K562 (cell line): ENCODE results near the gene DNAJC12. TPM values are rescaled to one million over a fixed set of nuclear protein-coding genes. Genes with fewer than 3 reads are reported as not detected.

Experiments
- ATAC-seq: fragments of 200-7000 bp; cut with Tn5 transposase; 3 replicates; pipeline ENCODE4 v1.9.1; 2020; ENCODE audit warnings: moderate library complexity
- BruUV-seq: library from RNA; stranded (reverse); fragments of 400-500 nt; replicated peaks from 2 replicates; lab custom pipeline; 2021; lab: Mats Ljungman, UMichigan
- CTCF ChIA-PET: fragments of 300-600 bp; formaldehyde crosslinking; extraction: SDS; loops from one replicate; lab custom pipeline; 2021; ENCODE audit warnings: low intra/inter-chr PET ratio; lab: Yijun Ruan, JAX
- POLR2A ChIA-PET: fragments of 300-600, 350-650 bp; sonication (Branson Sonifier 250); formaldehyde crosslinking; extraction: SDS; loops from one replicate; lab custom pipeline; 2021; ENCODE audit warnings: antibody characterized with exemption, inconsistent platforms; lab: Yijun Ruan, JAX
- DNase-seq, 4 experiments: peaks; one replicate each; pipeline versions ENCODE4 v3.0.0 to v3.0.0-alpha.2; 2011 to 2018; ENCODE audit warnings: low spot score in 3 of 4, mixed read lengths in 3 of 4; ENCODE audit errors: extremely low read depth in 1 of 4
- FAIRE-seq: peaks from 2 replicates; lab custom pipeline; 2011; peaks lifted over from hg19 to GRCh38; lab: Jason Lieb, UNC
- H2AFZ ChIP-seq: 2 replicates; pipeline ENCODE4 v1.6.0; 2011; ENCODE audit warnings: low read depth, low read length, control low read depth, inconsistent platforms
- H3K27ac ChIP-seq: fragments of 200-600 bp; 3 replicates; pipeline ENCODE4 v1.8.0; 2011; ENCODE audit warnings: low read depth, mild to moderate bottlenecking, control low read depth, inconsistent platforms, low read length, moderate library complexity, mixed read lengths; ENCODE audit errors: extremely low read depth
- H3K27me3 ChIP-seq, 2 experiments: fragments of 300-600 bp in 1 of 2; 2 replicates in 1 of 2; 3 replicates in 1 of 2; pipeline versions ENCODE4 v1.6.0 to v1.8.0; 2011; ENCODE audit warnings: inconsistent platforms in 2 of 2, low read length in 2 of 2, mild to moderate bottlenecking in 1 of 2, mixed read lengths in 1 of 2, moderate library complexity in 1 of 2; ENCODE audit not compliant: control insufficient read depth in 2 of 2, insufficient read depth in 2 of 2
- H3K36me3 ChIP-seq: fragments of 300-600 bp; 3 replicates; pipeline ENCODE4 v1.8.0; 2011; ENCODE audit warnings: mild to moderate bottlenecking, low read length, inconsistent platforms; ENCODE audit not compliant: control insufficient read depth, insufficient read depth
- H3K4me1 ChIP-seq, 2 experiments: fragments of 200-600 bp in 1 of 2; replicated peaks in 1 of 2; 2 replicates in 1 of 2; 3 replicates in 1 of 2; pipeline versions ENCODE4 v1.5.1 to v1.8.0; 2011; ENCODE audit warnings: inconsistent platforms in 2 of 2, low read length in 2 of 2, mild to moderate bottlenecking in 1 of 2, mixed read lengths in 1 of 2, moderate library complexity in 1 of 2; ENCODE audit not compliant: control insufficient read depth in 2 of 2, insufficient read depth in 2 of 2
- H3K4me2 ChIP-seq: 2 replicates; pipeline ENCODE4 v1.6.1; 2011; ENCODE audit warnings: low read length, control low read depth, inconsistent platforms, mixed read lengths; ENCODE audit not compliant: insufficient read depth
- H3K4me3 ChIP-seq: fragments of 200-600 bp; sonication (generic), shearing (Covaris generic); 2 replicates; pipeline ENCODE4 v1.5.1; 2016; ENCODE audit warnings: control low read depth, inconsistent platforms
- H3K79me2 ChIP-seq: fragments of 200-600 bp; 3 replicates; pipeline ENCODE4 v1.8.0; 2011; ENCODE audit warnings: low read length, inconsistent platforms; ENCODE audit not compliant: control insufficient read depth, insufficient read depth
- H3K9ac ChIP-seq, 2 experiments: 2 replicates each; pipeline versions ENCODE4 v1.6.0 to v1.6.1; 2011; ENCODE audit warnings: low read depth in 2 of 2, low read length in 2 of 2, control low read depth in 1 of 2, inconsistent platforms in 1 of 2, mild to moderate bottlenecking in 1 of 2, mixed read lengths in 1 of 2; ENCODE audit not compliant: insufficient read depth in 1 of 2
- H3K9me1 ChIP-seq: one replicate; pipeline ENCODE4 v1.6.0; 2011; ENCODE audit warnings: inconsistent platforms, mild to moderate bottlenecking, low read length, moderate library complexity; ENCODE audit not compliant: control insufficient read depth, insufficient read depth
- H3K9me3 ChIP-seq: replicated peaks from 2 replicates; pipeline ENCODE4 v1.5.1; 2011; ENCODE audit warnings: low read depth, low read length, inconsistent platforms; ENCODE audit not compliant: control insufficient read depth, insufficient read depth
- H4K20me1 ChIP-seq: replicated peaks from 2 replicates; pipeline ENCODE4 v1.6.1; 2011; ENCODE audit warnings: low read length, inconsistent platforms, mixed read lengths; ENCODE audit not compliant: control insufficient read depth, insufficient read depth
- BCOR ChIP-seq: fragments of 450-650 bp; IDR thresholded peaks from 2 replicates; pipeline ENCODE4 v1.6.1; 2016
- BRD4 ChIP-seq: fragments of 200-600 bp; sonication (generic); IDR thresholded peaks from 2 replicates; pipeline ENCODE4 v1.6.1; 2017; ENCODE audit warnings: inconsistent platforms
- BRF1 ChIP-seq: IDR thresholded peaks from 3 replicates; pipeline ENCODE4 v1.6.1; 2011; ENCODE audit warnings: borderline replicate concordance, mild to moderate bottlenecking; ENCODE audit not compliant: insufficient read length; ENCODE audit errors: extremely low read depth
- ELF2 ChIP-seq: fragments of 250-450 bp; sonication (Bioruptor Pico); IDR thresholded peaks from 2 replicates; pipeline ENCODE4 v1.5.0; 2021; ENCODE audit warnings: mild to moderate bottlenecking
- FOXO4 ChIP-seq: fragments of 450-650 bp; formaldehyde crosslinking; IDR thresholded peaks from 2 replicates; pipeline ENCODE4 v1.4.0; 2020; ENCODE audit warnings: mild to moderate bottlenecking, moderate library complexity
- RBM25 ChIP-seq: fragments of 200-400 bp; formaldehyde crosslinking; IDR thresholded peaks from 2 replicates; pipeline ENCODE4 v1.6.1; 2018; ENCODE audit warnings: low read length, low read depth, moderate library complexity; ENCODE audit not compliant: severe bottlenecking
- ZNF121 ChIP-seq: sonication (generic); formaldehyde crosslinking; conservative IDR thresholded peaks from 2 replicates; pipeline ENCODE4 v1.8.0; 2022; ENCODE audit warnings: missing genetic modification reagents
- ZNF512 ChIP-seq: IDR thresholded peaks from 2 replicates; pipeline ENCODE4 v1.6.1; 2016; ENCODE audit warnings: missing genetic modification characterization, missing compliant biosample characterization
- ZNF584 ChIP-seq: fragments of 200-800 bp; sonication (Bioruptor generic); IDR thresholded peaks from 2 replicates; pipeline ENCODE4 v1.6.1; 2016; ENCODE audit warnings: low read depth, mild to moderate bottlenecking, missing genetic modification characterization, missing compliant biosample characterization
- ZNF766 ChIP-seq: fragments of 200-800 bp; sonication (Bioruptor generic); conservative IDR thresholded peaks from 2 replicates; pipeline ENCODE4 v1.6.1; 2016; ENCODE audit warnings: missing genetic modification characterization, missing compliant biosample characterization
- in situ Hi-C: fragments of 300-500 bp; cut with MboI; formaldehyde crosslinking; loops from 4 replicates; pipeline ENCODE4 v1.15.0; 2018; ENCODE audit warnings: inconsistent platforms, mixed read lengths
- intact Hi-C: fragments of 100-400 bp; cut with micrococcal nuclease; formaldehyde crosslinking; loops from 2 replicates; pipeline ENCODE4 v1.14.2; 2022
- polyA plus RNA-seq, 8 experiments: library from polyadenylated mRNA; depleted of rRNA in 4 of 8; stranded (reverse) in 5 of 8; unstranded in 3 of 8; fragments of >200 nt; fragmentation: Nextera tagmentation in 2 of 8; fragmentation: Illumina TruSeq in 1 of 8; extraction: Ambion mirVana in 2 of 8; extraction: Trizol in 1 of 8; gene quantifications; 2 replicates each; pipeline versions ENCODE4 v1.2.1 to v1.2.3, GENCODE V29; 2011 to 2014; ENCODE audit warnings: inconsistent platforms in 1 of 8, missing spikeins in 1 of 8
- total RNA-seq, 7 experiments: library from RNA; depleted of rRNA in 6 of 7; stranded (reverse); fragments of >200 nt in 6 of 7; fragmentation: Illumina TruSeq in 2 of 7; extraction: Trizol in 2 of 7; gene quantifications; 2 replicates each; pipeline versions ENCODE4 v1.2.1 to v1.2.3, GENCODE V29; 2011 to 2021; ENCODE audit warnings: low replicate concordance in 1 of 7

The DNAJC12 gene
- total and polyA plus RNA-seq, 9 of the 15 experiments (the other 6 are each of a cell fraction or from before 2014, with no cell fraction given): 7.4 to 95.9 (median 68.5) TPM

- no peak for FAIRE-seq
- POLR2A ChIA-PET: interaction anchor here (0.7 kb wide), 1 partner anchor 1038 kb away, joined by 3 read pairs; no protein-coding TSS in a partner anchor
- in situ Hi-C loops (no loop called here), intact Hi-C loops (loop anchor here (10.0 kb wide), 1 partner anchor 542 kb away; the partner anchor contains the start of genes HNRNPH3 and PBLD)
- Histone ChIP-seq H3K9me1 (no peaks in the 10 kb centered on the region), H3K9ac (no peak overlapping the region), H3K4me2 (no peak overlapping the region), H3K27ac (no peak overlapping the region), H3K4me1 (peaks cover 0 to 21% of the 10 kb centered on the region in 2 experiments; a peak in 4 of 5 replicates), H3K4me3 (no peak overlapping the region), H4K20me1 (no peaks in the 10 kb centered on the region), H2AFZ (no peak overlapping the region), H3K27me3 (no peaks in the 10 kb centered on the region), H3K9me3 (no peaks in the 10 kb centered on the region), H3K79me2 (no peaks in the 10 kb centered on the region), H3K36me3 (no peaks in the 10 kb centered on the region)
- CTCF ChIA-PET: no interaction called here
- no peak for DNase-seq
- no TSS peak for BruUV-seq
- no peak for TF ChIP-seq FOXO4
- TF ChIP-seq ZNF121 (CRISPR knock-in tag): peak; percentile 70; the same call in 1 of the 2 replicates
- no peak for TF ChIP-seq ELF2
- 0 out of 2 replicates have a peak, but pooled peaks have one; percentile 43 for TF ChIP-seq ZNF584 (CRISPR knock-in tag)
- peak; percentile 56 for TF ChIP-seq RBM25
- no peak for TF ChIP-seq BRF1
- TF ChIP-seq BRD4: no peak
- no peak for TF ChIP-seq ZNF766
- no peak for TF ChIP-seq ZNF512
- TF ChIP-seq BCOR: peak; percentile 10; the same call in 1 of the 2 replicates
- ATAC-seq: no peak
These were observed 45.3 kb downstream of the DNAJC12 start for GRCh38 chr10:67792653-67793052.
